Measurements from ENCODE around the gene CDSN.

The CDSN gene

DNA sequence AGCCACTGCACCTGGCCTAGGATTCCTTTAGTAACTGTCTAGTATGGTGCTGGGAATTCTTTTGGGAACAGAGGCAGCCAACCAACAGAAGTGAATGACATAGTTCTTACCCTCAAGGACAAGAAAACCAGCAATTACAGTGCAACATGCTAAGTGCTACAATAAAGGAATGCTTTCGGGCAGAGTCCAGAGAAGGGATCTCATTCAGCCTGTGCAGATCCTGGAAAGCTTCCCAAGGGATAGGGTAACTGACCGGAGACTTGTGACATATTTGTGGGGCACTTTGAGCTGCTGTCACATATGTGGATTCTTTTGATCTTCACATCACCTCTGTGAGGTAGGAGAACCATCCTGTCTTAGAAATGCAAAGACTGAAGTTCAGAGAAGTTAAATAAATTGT lies 54.7 kb downstream of the CDSN start:
- H3K4me3 ChIP-seq (ENCODE audit: low read depth, low read length), result no peak overlapping the region
- H3K27ac ChIP-seq, result no peak overlapping the region
- TF ChIP-seq, protein P1, sequence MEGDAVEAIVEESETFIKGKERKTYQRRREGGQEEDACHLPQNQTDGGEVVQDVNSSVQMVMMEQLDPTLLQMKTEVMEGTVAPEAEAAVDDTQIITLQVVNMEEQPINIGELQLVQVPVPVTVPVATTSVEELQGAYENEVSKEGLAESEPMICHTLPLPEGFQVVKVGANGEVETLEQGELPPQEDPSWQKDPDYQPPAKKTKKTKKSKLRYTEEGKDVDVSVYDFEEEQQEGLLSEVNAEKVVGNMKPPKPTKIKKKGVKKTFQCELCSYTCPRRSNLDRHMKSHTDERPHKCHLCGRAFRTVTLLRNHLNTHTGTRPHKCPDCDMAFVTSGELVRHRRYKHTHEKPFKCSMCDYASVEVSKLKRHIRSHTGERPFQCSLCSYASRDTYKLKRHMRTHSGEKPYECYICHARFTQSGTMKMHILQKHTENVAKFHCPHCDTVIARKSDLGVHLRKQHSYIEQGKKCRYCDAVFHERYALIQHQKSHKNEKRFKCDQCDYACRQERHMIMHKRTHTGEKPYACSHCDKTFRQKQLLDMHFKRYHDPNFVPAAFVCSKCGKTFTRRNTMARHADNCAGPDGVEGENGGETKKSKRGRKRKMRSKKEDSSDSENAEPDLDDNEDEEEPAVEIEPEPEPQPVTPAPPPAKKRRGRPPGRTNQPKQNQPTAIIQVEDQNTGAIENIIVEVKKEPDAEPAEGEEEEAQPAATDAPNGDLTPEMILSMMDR (IDR thresholded peaks at IDR 0.05; ENCODE audit: low read depth, low read length, missing control alignments), result no peak
- no peaks in the 10 kb centered on the region for H3K36me3 ChIP-seq (replicated peaks)
- H3K27me3 ChIP-seq (replicated peaks), result no peaks in the 10 kb centered on the region
- no peak for DNase-seq
- in situ Hi-C loops (cut with HindIII; ENCODE audit: low pct_ligation_motif_present, low sequenced_read_pairs), result no loop called here
